ENCODE measurements around the gene DENND6B. TPM values are rescaled to one million over a fixed set of nuclear protein-coding genes. Genes with fewer than 3 reads are reported as not detected.

Gene DENND6B
- total RNA-seq, 1 experiment from 2014 or later: 11.0 TPM

DNA sequence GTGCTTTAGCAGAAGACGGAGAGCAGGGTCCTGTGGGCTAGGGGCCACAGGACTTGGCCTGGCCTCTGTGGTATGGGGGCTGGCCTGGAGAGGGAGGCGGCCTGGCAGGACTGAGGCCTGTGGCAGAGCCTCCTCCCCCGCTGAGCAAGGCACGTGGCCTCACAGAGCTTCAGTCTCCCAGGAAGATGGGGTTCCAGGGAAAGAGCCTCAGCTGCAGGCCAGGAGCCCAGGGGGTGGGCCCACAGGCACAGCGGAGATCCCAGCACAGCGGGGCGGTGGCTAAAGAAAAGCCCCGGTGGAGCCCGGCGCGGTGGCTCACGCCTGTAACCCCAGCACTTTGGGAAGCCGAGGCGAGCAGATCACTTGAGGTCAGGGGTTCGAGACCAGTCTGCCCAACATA lies 67.5 kb downstream of the DENND6B start:
- Histone ChIP-seq H3K4me1 (ENCODE audit: control insufficient read depth in 1 of 2, insufficient read depth in 2 of 2, low read length in 2 of 2) (peaks cover 19 to 32% of the 10 kb centered on the region in 2 experiments), H3K27me3 (ENCODE audit: insufficient read depth, low read length) (no peaks in the 10 kb centered on the region), H4K20me1 (ENCODE audit: insufficient read depth) (no peaks in the 10 kb centered on the region), H3K4me3 (replicated peaks in 1 of 2; ENCODE audit: low read depth in 1 of 2, low read length in 2 of 2) (no peak overlapping the region), H3K27ac (ENCODE audit: low read depth, low read length) (peak overlapping the region; percentile 10; the same call in 1 of the 2 replicates), H2AFZ (ENCODE audit: low read depth, low read length, poor library complexity, severe bottlenecking) (no peak overlapping the region), H3K36me3 (ENCODE audit: control insufficient read depth in 1 of 2, insufficient read depth in 2 of 2, low read length in 2 of 2) (peaks cover 0 to 11% of the 10 kb centered on the region in 2 experiments; a peak in 2 of 4 replicates), H3K9me3 (ENCODE audit: control insufficient read depth in 1 of 2, insufficient read depth in 1 of 2, low read depth in 1 of 2, low read length in 2 of 2) (no peaks in the 10 kb centered on the region), H3K9ac (ENCODE audit: low read length) (no peak overlapping the region), H3K9me2 (ENCODE audit: insufficient read depth) (no peaks in the 10 kb centered on the region), H3K79me2 (ENCODE audit: insufficient read depth, low read length) (peaks cover 28% of the 10 kb centered on the region), H3K4me2 (ENCODE audit: low read length) (no peak overlapping the region)
- TF ChIP-seq CBX3 (IDR thresholded peaks at IDR 0.05; ENCODE audit: low read depth) (no peak), RAD21 (IDR thresholded peaks at IDR 0.05; ENCODE audit: low read depth) (no peak), JUND (IDR thresholded peaks at IDR 0.05) (no peak), POLR2A (IDR thresholded peaks at IDR 0.05; ENCODE audit: borderline replicate concordance, extremely low read depth, insufficient read depth, insufficient read length) (no peak), SRF (IDR thresholded peaks at IDR 0.05; ENCODE audit: low read depth) (no peak), EZH2phosphoT487 (IDR thresholded peaks at IDR 0.05; ENCODE audit: borderline replicate concordance) (no peak), SIN3A (IDR thresholded peaks at IDR 0.05; ENCODE audit: low read depth) (no peak), ZFX (IDR thresholded peaks at IDR 0.05) (no peak), POLR2AphosphoS5 (IDR thresholded peaks at IDR 0.05; ENCODE audit: low read depth, low read length) (no peak), TCF7L2 (IDR thresholded peaks at IDR 0.05; ENCODE audit: borderline replicate concordance, extremely low read depth, insufficient read depth, insufficient read length) (no peak)
- TF ChIP-seq, protein P1, sequence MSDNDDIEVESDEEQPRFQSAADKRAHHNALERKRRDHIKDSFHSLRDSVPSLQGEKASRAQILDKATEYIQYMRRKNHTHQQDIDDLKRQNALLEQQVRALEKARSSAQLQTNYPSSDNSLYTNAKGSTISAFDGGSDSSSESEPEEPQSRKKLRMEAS (IDR thresholded peaks at IDR 0.05): no peak
- TF ChIP-seq, protein P2, sequence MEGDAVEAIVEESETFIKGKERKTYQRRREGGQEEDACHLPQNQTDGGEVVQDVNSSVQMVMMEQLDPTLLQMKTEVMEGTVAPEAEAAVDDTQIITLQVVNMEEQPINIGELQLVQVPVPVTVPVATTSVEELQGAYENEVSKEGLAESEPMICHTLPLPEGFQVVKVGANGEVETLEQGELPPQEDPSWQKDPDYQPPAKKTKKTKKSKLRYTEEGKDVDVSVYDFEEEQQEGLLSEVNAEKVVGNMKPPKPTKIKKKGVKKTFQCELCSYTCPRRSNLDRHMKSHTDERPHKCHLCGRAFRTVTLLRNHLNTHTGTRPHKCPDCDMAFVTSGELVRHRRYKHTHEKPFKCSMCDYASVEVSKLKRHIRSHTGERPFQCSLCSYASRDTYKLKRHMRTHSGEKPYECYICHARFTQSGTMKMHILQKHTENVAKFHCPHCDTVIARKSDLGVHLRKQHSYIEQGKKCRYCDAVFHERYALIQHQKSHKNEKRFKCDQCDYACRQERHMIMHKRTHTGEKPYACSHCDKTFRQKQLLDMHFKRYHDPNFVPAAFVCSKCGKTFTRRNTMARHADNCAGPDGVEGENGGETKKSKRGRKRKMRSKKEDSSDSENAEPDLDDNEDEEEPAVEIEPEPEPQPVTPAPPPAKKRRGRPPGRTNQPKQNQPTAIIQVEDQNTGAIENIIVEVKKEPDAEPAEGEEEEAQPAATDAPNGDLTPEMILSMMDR (IDR thresholded peaks at IDR 0.05 in 2 of 3, conservative IDR thresholded peaks at IDR 0.05 in 1 of 3; ENCODE audit: borderline replicate concordance in 1 of 3, insufficient read depth in 1 of 3, low read depth in 2 of 3, low read length in 2 of 3): no peak
- TF ChIP-seq, protein P3, sequence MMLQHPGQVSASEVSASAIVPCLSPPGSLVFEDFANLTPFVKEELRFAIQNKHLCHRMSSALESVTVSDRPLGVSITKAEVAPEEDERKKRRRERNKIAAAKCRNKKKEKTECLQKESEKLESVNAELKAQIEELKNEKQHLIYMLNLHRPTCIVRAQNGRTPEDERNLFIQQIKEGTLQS (IDR thresholded peaks at IDR 0.05): no peak
- TF ChIP-seq, protein P4, sequence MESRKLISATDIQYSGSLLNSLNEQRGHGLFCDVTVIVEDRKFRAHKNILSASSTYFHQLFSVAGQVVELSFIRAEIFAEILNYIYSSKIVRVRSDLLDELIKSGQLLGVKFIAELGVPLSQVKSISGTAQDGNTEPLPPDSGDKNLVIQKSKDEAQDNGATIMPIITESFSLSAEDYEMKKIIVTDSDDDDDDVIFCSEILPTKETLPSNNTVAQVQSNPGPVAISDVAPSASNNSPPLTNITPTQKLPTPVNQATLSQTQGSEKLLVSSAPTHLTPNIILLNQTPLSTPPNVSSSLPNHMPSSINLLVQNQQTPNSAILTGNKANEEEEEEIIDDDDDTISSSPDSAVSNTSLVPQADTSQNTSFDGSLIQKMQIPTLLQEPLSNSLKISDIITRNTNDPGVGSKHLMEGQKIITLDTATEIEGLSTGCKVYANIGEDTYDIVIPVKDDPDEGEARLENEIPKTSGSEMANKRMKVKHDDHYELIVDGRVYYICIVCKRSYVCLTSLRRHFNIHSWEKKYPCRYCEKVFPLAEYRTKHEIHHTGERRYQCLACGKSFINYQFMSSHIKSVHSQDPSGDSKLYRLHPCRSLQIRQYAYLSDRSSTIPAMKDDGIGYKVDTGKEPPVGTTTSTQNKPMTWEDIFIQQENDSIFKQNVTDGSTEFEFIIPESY (IDR thresholded peaks at IDR 0.05; ENCODE audit: extremely low read depth, insufficient replicate concordance, low read length): no peak
- TF ChIP-seq, protein P5, sequence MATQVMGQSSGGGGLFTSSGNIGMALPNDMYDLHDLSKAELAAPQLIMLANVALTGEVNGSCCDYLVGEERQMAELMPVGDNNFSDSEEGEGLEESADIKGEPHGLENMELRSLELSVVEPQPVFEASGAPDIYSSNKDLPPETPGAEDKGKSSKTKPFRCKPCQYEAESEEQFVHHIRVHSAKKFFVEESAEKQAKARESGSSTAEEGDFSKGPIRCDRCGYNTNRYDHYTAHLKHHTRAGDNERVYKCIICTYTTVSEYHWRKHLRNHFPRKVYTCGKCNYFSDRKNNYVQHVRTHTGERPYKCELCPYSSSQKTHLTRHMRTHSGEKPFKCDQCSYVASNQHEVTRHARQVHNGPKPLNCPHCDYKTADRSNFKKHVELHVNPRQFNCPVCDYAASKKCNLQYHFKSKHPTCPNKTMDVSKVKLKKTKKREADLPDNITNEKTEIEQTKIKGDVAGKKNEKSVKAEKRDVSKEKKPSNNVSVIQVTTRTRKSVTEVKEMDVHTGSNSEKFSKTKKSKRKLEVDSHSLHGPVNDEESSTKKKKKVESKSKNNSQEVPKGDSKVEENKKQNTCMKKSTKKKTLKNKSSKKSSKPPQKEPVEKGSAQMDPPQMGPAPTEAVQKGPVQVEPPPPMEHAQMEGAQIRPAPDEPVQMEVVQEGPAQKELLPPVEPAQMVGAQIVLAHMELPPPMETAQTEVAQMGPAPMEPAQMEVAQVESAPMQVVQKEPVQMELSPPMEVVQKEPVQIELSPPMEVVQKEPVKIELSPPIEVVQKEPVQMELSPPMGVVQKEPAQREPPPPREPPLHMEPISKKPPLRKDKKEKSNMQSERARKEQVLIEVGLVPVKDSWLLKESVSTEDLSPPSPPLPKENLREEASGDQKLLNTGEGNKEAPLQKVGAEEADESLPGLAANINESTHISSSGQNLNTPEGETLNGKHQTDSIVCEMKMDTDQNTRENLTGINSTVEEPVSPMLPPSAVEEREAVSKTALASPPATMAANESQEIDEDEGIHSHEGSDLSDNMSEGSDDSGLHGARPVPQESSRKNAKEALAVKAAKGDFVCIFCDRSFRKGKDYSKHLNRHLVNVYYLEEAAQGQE (IDR thresholded peaks at IDR 0.05; ENCODE audit: low read depth): no peak
- CTCF ChIA-PET: interaction anchor here (0.6 kb wide), 1 partner anchor 22 kb away, joined by 5 read pairs; no protein-coding TSS in a partner anchor
- POLR2A ChIA-PET: interaction anchor here (0.8 kb wide), 1 partner anchor 101 kb away, joined by 4 read pairs; no protein-coding TSS in a partner anchor
- RAD21 ChIA-PET (ENCODE audit: low non-redundant PET in 1 of 2, low total read pairs in 2 of 2, uncharacterized antibody in 2 of 2, unreplicated experiment in 2 of 2): interaction anchor here in 1 of 2 experiments (1.2 kb wide), 1 partner anchor 8 kb away, joined by 3 read pairs; the partner anchor contains the start of gene HDAC10
- DNase-seq (ENCODE audit: low read depth, low spot score): no peak
- no TSS peak for BruUV-seq (replicated peaks)
- ATAC-seq: no peak
- intact Hi-C loops (cut with micrococcal nuclease): no loop called here
